Stimulated activated naive CD4-positive, alpha-beta T cell treated with Interleukin-2 at 50 U/mL for 16 hours (primary cell): Measurements from ENCODE around the gene ARFIP2.
A peak's percentile ranks its signal among the peaks of the same experiment; 100 is the strongest.

Source experiments
- DNase-seq: peaks from one replicate; lab custom pipeline; 2025; lab: John Stamatoyannopoulos, UW

The ARFIP2 gene

GRCh38 chr11:6443269-6444003 is 37.7 kb downstream of the ARFIP2 start:
- peak; percentile 39 for DNase-seq

- DNase-seq = no peak
Measured at GRCh38 chr11:6442441-6442840, 38.7 kb downstream of the ARFIP2 start.

- DNase-seq = no peak
Measured at GRCh38 chr11:6440906-6441358, 40.2 kb downstream of the ARFIP2 start, which contains the start of gene HPX. Gene HPX (minus strand): TSS chr11:6440987. CDS start chr11:6440963, 24 bp downstream.

- DNase-seq = no peak
Measured at GRCh38 chr11:6438979-6439571, 42.1 kb downstream of the ARFIP2 start.

- DNase-seq = no peak
Measured at GRCh38 chr11:6437993-6438392, 43.1 kb downstream of the ARFIP2 start.

GRCh38 chr11:6437423-6437822 is 43.7 kb downstream of the ARFIP2 start:
- DNase-seq = no peak

GRCh38 chr11:6433998-6434660 is 47.0 kb downstream of the ARFIP2 start:
- DNase-seq = no peak

- no peak for DNase-seq
Measured at GRCh38 chr11:6431861-6432260, 49.3 kb downstream of the ARFIP2 start.

GRCh38 chr11:6427516-6427915 is 53.6 kb downstream of the ARFIP2 start:
- DNase-seq = no peak
